HG02938 (cell line): ENCODE results near the gene ADH5.
"Not testable (repeated sequence)": the region's sequence is repeated elsewhere in the genome, so short reads cannot be mapped to it uniquely, and the experiment has no call there.

Experiments used
- ATAC-seq: cut with Tn5 transposase; IDR thresholded peaks from one replicate; pipeline ENCODE4 v1.9.1; 2021; ENCODE audit warnings: mild to moderate bottlenecking, moderate library complexity; ENCODE audit not compliant: unreplicated experiment

ADH5 gene

DNA sequence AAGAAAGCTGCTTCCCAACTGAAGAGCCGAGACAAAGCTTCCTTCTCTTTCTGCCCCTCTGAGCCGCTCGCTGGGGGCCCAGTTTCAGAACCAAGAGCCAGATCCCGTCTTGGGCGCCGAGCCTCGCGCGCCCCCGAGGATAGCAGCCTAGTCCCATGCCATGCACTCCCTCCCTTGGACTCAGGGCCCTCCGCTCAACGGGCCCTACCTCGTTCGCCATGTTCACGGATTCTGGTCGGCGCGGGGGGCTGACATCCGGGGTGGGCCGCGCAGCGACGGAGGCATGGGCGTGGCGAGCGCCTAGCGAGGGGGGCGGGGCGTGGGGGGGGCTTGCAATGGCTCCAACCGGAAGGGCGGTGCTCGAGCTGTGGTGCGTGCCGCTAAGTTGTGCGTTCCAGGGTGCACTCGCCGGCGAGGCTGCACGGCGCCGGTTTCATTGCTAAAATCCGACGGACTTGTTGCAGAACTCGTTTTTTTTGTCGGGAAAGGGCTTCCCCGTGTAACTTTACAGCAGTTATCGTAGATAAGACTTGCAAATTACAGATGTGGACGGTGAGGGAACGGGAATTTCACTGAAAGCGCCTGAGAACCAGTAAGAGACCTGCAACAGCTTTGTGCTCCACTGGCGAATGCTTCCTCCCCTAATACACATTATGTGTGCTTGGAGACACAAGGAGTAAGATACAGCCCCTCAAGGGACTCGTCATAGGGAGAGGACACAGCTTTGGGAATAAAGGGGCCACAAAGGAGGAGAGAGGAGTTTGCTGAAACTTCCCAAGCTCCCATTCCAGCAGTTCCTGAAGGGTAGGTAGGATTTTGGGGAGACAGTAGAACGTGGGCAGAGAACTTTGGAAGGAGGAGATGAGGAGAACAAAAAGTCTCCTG, at the start of gene ADH5:
TSS of gene ADH5 (minus strand) at position 308 of the 885 bp plus-strand sequence. CDS start at position 220, 88 bp downstream.
- ATAC-seq = peak; percentile 90

DNA sequence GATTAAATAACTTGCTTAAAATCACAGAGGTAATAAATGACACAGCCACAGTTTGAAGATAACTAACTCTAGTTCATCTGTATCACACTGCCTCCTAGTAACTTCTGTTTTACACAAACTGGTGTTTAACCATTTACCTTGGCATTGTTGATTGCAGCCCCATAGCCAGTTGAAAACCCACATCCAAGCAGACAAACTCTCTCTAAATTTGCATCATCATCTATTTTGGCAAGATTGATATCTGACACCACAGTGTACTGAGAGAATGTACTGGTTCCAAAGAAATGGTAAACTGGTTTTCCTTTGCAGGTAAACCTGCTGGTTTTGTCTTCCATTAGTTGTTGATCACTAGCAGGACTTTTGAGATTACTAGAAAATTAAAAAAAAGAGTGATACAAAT, 47.7 kb upstream of the ADH5 start:
- ATAC-seq = no peak

GRCh38 chr4:99135541-99136162, 47.1 kb upstream of the ADH5 start:
- no peak for ATAC-seq

- no peak for ATAC-seq
These were observed 46.0 kb upstream of the ADH5 start for GRCh38 chr4:99134586-99134985.

DNA sequence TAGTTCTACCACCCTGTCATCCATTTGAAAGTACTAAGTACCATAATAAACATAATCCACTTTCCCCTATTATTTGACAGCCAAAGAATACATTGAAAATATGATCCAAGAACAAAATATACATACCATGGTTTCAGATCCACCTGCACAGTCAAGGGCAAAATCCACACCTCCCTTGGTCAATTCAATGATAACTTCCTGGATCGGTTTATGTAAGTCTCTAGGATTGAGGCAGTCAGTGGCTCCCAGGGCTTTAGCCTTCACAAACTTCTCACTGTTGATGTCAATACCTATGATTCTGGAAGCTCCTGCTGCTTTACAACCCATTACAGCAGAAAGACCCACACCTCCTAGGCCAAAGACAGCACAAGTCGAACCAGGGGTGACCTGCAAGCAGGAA, 42.8 kb upstream of the ADH5 start:
- ATAC-seq = no peak

DNA sequence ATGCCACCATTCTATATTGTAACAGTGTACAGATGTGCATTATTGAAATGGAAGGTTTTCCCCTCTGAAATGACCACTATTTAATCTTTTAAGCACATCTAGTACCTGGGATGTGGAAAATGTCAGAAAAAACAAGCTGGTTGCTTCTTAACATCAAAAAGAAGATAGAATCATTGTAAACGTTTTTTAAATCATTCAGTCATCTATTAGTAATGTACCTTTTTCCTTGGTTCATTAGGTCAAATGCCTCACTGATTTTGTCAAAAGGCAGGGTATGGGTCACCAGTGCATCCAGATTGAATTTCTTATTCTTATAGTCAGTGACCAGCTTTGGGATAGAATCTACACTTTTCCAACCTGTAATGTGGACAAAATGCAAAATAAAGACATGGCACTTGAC, 37.8 kb upstream of the ADH5 start:
- ATAC-seq = no peak

DNA sequence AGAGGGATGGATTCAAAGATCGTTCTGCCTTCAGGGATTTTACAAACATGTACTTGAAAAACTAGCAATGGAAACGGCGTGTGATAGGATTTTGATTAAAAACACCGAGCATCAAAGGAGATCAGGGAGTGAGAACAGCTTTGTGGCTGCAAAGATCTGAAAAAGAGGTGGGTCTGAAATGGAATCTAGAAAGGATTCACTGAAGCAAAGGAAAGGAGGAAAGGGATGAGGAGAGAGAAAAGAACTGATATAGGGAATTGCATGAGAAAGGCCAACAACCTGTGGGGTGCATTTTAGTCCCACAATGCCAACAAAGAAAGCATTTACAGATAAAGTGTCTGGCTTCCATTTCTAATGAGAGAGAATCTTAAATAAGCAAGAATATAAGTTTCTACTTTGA, 32.4 kb upstream of the ADH5 start:
- no peak for ATAC-seq

DNA sequence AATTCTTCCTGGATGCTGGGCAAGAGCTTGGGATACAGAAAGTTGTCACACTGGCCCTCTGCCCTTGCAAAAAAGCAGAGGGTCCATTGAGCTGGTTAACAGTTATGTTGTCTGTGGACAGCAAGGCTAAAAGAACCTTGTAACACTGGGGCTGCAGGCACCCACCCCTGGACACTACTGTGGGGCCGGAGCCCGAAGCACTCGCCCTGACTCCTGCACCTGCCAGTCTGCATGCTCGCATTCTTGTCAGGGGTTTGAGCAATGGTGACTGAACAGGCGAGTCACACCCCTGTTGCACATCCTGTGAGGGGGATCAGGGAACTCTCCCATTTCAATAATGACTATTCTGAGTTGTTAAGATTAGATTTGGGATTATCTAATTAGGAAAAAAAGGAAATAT, 31.9 kb upstream of the ADH5 start:
- no peak for ATAC-seq

DNA sequence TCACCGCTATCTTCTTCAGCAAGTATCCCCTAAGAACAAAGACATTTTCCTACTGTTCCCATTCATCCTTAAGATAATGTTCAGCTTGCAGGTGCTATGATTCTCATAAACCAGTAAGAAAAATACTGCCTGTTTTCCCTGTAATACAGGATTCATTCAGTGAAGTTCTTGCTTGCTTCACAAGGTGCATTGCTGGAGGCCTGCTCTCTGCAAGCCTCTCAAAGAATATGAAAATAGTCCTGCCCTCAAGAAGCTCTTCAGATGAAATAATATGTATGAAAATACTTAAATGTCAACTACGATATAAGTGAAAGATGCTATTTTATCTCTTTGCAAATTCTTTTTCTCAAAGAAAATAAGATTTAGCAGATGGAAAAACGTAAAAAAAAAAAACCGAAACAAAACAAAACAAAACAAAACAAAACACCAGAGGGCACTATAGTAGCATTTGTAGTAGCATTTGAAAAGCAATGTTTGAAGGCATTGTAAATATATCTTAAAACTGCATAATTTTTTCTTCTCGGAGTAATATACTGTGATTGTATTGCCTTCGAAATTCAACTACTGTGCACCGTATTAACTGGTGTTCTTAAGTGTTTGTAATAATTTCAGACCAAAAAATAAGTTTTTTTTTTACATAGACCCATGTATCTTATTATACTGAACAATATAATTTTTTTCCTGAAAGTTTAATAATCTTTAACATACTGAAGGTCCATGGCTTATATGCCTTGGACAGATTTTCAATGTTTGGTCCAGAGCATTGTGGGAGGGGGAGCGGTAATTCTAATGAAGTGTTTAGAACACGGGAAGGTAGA, 29.5 kb upstream of the ADH5 start:
- ATAC-seq = no peak

GRCh38 chr4:99117122-99117841, 28.7 kb upstream of the ADH5 start:
- not testable (repeated sequence) for ATAC-seq

DNA sequence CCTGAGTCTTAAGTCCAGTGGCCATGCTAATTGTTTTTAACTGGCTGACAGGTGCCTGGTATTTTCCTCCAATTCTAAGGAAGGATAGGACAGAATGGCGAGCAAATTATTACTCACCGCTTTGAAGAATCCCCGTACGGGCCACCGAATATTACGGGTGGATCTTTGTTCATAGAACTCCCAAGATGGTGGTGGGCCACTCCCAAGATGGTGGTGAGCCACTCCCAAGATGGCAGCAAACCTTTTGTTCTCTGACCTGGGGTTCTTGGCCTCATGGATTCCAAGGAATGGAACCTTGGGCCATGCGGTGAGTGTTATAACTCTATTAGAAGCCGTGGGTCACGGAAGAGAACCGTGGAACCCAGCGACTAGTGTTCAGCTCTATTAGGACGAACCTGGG, 20.7 kb upstream of the ADH5 start:
- ATAC-seq = not testable (repeated sequence)

DNA sequence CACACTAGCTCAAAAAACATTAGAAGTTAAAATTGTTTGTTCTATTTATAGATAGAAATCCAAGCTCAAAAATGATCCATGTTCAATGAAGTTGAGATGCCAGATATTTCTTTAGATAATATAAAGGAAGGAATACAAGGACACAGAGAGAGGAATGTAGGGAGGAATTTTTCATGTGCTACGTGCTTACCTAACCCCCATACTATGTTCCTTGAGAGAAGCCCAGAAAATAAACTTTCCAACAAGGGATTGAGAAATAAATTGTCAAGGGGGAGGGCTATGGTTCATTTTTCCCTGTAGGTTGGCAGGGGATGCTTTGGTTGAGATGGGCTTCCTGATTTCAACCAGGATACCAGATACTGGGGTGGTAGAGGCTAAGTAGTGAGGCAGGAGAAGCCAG, 15.6 kb upstream of the ADH5 start:
- no peak for ATAC-seq

- no peak for ATAC-seq
These were observed 14.6 kb upstream of the ADH5 start for GRCh38 chr4:99103166-99103565.

DNA sequence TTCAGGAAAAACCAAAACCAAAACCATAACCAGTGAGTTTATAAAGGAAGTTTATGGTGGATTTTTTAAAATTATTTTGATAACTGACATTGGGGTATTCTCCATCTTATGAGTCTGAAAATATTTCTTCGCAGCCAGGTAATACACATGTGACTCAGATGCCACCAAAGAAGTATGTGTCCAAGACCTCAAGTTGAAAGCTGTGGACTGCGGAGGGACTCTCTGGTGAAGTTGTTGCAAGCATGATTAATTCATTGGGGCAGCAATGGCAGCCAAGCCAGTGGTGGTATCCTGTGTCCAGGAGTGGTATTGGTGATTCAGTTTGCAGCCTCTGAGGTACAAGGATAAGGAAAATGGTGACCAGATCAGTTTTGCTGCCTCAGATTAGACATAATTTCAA, 14.0 kb upstream of the ADH5 start:
- no peak for ATAC-seq

DNA sequence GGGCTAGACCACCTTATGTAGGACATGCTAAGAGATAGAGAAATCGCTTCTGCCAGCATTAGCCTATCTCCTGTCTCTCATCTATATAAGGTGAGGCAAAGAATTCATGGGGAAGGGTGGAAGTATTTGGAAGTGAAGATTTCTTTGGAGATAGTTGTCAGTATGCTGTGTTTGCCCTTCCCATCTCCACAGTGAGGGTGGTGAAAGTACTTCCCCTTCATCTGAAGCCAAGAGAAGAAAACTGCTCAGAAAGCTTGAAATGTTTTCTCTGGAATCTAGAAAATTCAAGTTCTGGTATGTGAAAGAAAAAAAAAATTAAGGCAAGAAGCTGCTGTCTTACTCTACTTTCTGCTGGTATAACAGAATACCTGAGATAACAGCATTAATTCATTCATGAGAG, 12.3 kb upstream of the ADH5 start:
- ATAC-seq = no peak

- not testable (repeated sequence) for ATAC-seq
These were observed 11.2 kb upstream of the ADH5 start for GRCh38 chr4:99099814-99100213.

DNA sequence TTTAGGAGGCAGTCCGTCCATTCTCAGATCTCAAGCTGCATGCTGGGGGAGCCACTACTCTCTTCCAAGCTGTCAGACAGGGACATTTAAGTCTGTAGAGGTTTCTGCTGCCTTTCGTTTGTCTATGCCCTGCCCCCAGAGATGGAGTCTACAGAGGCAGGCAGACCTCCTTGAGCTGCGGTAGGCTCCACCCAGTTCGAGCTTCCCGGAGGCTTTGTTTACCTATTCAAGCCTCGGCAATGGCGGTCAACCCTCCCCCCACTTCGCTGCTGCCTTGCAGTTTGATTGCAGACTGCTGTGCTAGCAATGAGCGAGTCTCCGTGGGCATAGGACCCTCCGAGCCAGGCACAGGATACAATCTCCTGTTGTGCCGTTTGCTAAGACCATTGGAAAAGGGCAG, 10.7 kb upstream of the ADH5 start:
- ATAC-seq = no peak

DNA sequence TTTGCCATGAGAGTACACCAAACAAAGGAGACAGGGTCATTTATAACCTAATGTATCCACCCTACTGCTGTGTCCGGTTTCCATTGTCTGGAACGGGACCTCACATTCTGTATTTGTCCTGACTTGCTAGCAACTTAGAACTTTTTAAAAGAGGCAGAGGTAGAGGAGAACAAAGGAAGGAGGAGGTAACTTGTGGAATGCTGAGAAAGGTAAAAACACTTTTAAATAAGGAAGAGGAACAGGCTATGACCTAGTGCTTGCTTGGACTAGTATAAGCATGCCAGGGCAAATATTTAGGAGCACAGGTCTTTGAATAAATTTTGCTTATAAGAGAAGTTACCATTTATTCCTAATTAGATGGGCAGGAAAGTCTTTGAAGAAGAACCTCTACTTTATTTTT, 3.3 kb upstream of the ADH5 start:
- not testable (repeated sequence) for ATAC-seq

DNA sequence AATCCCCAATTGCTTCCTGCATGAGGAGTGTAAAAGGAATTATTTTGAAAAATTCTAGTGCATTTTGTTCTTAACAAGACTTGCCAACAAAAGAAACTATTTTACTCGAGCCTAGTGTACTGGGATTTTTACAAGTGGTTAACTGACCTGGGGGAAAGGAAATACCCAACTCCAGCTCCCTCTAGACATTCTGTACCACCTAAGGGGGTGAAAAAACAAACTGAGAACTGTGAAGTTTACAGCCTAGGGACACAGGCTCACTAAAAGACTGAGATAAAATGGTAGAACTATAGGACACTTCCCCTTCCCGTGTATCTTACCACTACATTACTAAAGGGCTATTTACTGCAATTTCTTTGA, 2.6 kb upstream of the ADH5 start:
- ATAC-seq = no peak

DNA sequence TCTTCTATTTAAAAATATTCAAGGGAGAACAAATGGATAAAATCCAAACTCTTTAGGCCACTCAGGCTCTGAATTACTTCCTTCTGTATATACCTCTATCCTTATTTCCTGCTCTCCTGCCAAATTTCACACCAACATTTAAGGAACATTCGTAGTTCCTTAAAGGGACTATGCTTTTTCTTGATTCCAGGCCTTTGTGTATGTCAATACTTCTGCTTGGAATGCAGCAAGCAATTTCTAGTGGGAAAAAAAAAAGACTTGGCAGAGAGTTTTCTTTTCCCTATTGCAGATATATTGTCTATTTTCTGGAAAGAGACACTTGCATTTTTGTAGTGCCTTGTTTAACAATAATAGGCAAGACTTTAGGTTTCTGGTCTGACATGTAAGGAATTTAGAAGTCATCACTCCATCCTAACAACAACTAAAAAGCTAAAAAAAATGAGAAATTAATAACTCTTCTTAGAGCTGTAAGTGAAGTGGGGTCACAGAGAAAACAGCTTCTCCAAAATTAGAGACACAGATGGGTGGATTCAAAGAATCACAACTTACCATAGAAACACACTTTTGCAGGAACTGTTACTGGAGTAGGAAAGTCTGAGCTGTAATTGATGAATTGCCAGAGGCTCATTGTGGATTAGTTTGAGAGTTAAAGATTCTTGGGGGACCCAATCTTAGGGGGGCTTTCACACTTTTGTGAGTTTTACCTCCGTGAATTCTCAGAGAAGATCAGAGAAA, 2.1 kb upstream of the ADH5 start:
- ATAC-seq = no peak
